ENCODE data around the gene PRDM16. TPM values are rescaled to one million over a fixed set of nuclear protein-coding genes. Genes with fewer than 3 reads are reported as not detected.

The PRDM16 gene
- total RNA-seq, 1 experiment from 2014 or later, result 22.3 TPM

DNA sequence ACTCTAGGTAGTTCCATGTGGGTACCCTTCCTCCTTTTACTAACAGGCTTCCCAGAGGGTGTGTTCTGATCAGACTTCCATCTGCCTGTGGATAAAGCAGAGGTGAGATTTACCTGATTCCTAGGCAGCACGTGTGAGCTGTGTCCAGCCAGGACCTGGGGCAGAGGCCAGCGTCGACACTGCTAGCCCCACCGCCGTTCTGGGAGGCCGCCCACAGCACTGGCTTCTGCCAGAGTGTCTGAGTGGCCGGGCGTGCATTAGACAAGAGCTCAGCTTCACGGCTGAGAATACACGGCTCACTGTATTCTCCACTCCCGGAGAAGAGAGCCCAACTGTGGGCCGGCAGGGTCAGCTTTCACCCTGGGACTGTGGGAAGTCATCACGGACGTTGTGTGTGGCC is 82.5 kb downstream of the PRDM16 start:
- H3K36me3 ChIP-seq (ENCODE audit: control insufficient read depth, insufficient read depth, low read length), result no peaks in the 10 kb centered on the region
- no TSS peak for BruUV-seq (replicated peaks)
- H3K27me3 ChIP-seq (ENCODE audit: control insufficient read depth, insufficient read depth, low read length), result no peaks in the 10 kb centered on the region
- intact Hi-C loops (cut with micrococcal nuclease; ENCODE audit: unreplicated experiment), result no loop called here
- H3K27ac ChIP-seq (ENCODE audit: low read length), result no peak overlapping the region
- DNase-seq (ENCODE audit: low read depth, low spot score) (no peak), ATAC-seq (no peak)
- no peaks in the 10 kb centered on the region for H3K9me3 ChIP-seq (ENCODE audit: control insufficient read depth, insufficient read depth, low read depth, low read length)
- H3K4me1 ChIP-seq (ENCODE audit: control insufficient read depth, insufficient read depth, low read length), result no peaks in the 10 kb centered on the region
- TF ChIP-seq POLR2AphosphoS5 (IDR thresholded peaks at IDR 0.05; ENCODE audit: low read depth, low read length) (no peak), TCF7L2 (IDR thresholded peaks at IDR 0.05; ENCODE audit: low read depth, low read length) (no peak), SIN3A (IDR thresholded peaks at IDR 0.05; ENCODE audit: borderline replicate concordance, insufficient read depth, low read depth, low read length) (no peak)
- TF ChIP-seq, protein P1, sequence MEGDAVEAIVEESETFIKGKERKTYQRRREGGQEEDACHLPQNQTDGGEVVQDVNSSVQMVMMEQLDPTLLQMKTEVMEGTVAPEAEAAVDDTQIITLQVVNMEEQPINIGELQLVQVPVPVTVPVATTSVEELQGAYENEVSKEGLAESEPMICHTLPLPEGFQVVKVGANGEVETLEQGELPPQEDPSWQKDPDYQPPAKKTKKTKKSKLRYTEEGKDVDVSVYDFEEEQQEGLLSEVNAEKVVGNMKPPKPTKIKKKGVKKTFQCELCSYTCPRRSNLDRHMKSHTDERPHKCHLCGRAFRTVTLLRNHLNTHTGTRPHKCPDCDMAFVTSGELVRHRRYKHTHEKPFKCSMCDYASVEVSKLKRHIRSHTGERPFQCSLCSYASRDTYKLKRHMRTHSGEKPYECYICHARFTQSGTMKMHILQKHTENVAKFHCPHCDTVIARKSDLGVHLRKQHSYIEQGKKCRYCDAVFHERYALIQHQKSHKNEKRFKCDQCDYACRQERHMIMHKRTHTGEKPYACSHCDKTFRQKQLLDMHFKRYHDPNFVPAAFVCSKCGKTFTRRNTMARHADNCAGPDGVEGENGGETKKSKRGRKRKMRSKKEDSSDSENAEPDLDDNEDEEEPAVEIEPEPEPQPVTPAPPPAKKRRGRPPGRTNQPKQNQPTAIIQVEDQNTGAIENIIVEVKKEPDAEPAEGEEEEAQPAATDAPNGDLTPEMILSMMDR (IDR thresholded peaks at IDR 0.05), result no peak
- TF ChIP-seq, protein P2, sequence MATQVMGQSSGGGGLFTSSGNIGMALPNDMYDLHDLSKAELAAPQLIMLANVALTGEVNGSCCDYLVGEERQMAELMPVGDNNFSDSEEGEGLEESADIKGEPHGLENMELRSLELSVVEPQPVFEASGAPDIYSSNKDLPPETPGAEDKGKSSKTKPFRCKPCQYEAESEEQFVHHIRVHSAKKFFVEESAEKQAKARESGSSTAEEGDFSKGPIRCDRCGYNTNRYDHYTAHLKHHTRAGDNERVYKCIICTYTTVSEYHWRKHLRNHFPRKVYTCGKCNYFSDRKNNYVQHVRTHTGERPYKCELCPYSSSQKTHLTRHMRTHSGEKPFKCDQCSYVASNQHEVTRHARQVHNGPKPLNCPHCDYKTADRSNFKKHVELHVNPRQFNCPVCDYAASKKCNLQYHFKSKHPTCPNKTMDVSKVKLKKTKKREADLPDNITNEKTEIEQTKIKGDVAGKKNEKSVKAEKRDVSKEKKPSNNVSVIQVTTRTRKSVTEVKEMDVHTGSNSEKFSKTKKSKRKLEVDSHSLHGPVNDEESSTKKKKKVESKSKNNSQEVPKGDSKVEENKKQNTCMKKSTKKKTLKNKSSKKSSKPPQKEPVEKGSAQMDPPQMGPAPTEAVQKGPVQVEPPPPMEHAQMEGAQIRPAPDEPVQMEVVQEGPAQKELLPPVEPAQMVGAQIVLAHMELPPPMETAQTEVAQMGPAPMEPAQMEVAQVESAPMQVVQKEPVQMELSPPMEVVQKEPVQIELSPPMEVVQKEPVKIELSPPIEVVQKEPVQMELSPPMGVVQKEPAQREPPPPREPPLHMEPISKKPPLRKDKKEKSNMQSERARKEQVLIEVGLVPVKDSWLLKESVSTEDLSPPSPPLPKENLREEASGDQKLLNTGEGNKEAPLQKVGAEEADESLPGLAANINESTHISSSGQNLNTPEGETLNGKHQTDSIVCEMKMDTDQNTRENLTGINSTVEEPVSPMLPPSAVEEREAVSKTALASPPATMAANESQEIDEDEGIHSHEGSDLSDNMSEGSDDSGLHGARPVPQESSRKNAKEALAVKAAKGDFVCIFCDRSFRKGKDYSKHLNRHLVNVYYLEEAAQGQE (IDR thresholded peaks at IDR 0.05; ENCODE audit: insufficient read depth in 1 of 2, low read depth in 2 of 2, low read length in 1 of 2), result no peak
- CTCF ChIA-PET, result no interaction called here
- in situ Hi-C loops (cut with HindIII; ENCODE audit: low pct_unique_long_range_greater_than_20kb, low sequenced_read_pairs), result no loop called here
- H3K4me3 ChIP-seq (ENCODE audit: low read depth in 2 of 2, low read length in 2 of 2), result no peak overlapping the region
- POLR2A ChIA-PET, result no interaction called here

DNA sequence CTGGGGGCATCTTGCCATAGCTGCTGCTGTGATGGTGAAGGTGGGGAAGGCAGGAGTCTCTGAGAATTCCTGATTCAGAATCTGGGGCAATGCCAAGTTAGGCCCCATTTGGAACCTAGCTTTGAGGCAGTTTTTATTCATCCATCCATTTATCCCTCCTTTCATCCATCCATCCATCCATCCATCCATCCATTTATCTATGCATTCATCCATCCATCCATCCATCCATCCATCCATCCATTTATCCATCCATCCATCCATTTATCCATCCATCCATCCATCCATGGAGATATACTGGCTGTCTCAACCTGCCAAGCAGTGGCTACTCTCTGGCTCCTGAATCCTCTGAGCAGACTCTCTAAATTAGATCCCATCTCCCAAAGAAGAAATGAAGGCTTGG is 83.1 kb downstream of the PRDM16 start:
- no peak overlapping the region for H3K4me3 ChIP-seq (ENCODE audit: low read depth in 2 of 2, low read length in 2 of 2)
- in situ Hi-C loops (cut with HindIII; ENCODE audit: low pct_unique_long_range_greater_than_20kb, low sequenced_read_pairs), result no loop called here
- BruUV-seq (replicated peaks), result no TSS peak
- no peak for ATAC-seq
- intact Hi-C loops (cut with micrococcal nuclease; ENCODE audit: unreplicated experiment), result no loop called here
- TF ChIP-seq TCF7L2 (IDR thresholded peaks at IDR 0.05; ENCODE audit: low read depth, low read length) (no peak), POLR2AphosphoS5 (IDR thresholded peaks at IDR 0.05; ENCODE audit: low read depth, low read length) (no peak), SIN3A (IDR thresholded peaks at IDR 0.05; ENCODE audit: borderline replicate concordance, insufficient read depth, low read depth, low read length) (no peak)
- TF ChIP-seq, protein P2 (IDR thresholded peaks at IDR 0.05; ENCODE audit: insufficient read depth in 1 of 2, low read depth in 2 of 2, low read length in 1 of 2), result no peak
- TF ChIP-seq, protein P1 (IDR thresholded peaks at IDR 0.05), result no peak
- DNase-seq (ENCODE audit: low read depth, low spot score), result no peak
- no peaks in the 10 kb centered on the region for H3K36me3 ChIP-seq (ENCODE audit: control insufficient read depth, insufficient read depth, low read length)
- no peaks in the 10 kb centered on the region for H3K9me3 ChIP-seq (ENCODE audit: control insufficient read depth, insufficient read depth, low read depth, low read length)
- no peaks in the 10 kb centered on the region for H3K4me1 ChIP-seq (ENCODE audit: control insufficient read depth, insufficient read depth, low read length)
- ChIA-PET CTCF (no interaction called here), POLR2A (no interaction called here)
- H3K27ac ChIP-seq (ENCODE audit: low read length), result no peak overlapping the region
- H3K27me3 ChIP-seq (ENCODE audit: control insufficient read depth, insufficient read depth, low read length), result no peaks in the 10 kb centered on the region
